GM23338 (cell line): ENCODE results near the gene SENP5. TPM values are rescaled to one million over a fixed set of nuclear protein-coding genes. Genes with fewer than 3 reads are reported as not detected.

Source experiments
- ATAC-seq: fragments of 200-7000 bp; cut with Tn5 transposase; 3 replicates; pipeline ENCODE4 v1.9.1; 2020
- DNase-seq: peaks from one replicate; pipeline ENCODE4 v3.0.0-alpha.2; 2015; ENCODE audit warnings: low spot score
- H2AFZ ChIP-seq: fragments of 200-600 bp; sonication (generic); 2 replicates; pipeline ENCODE4 v1.8.0; 2016; ENCODE audit warnings: antibody characterized with exemption, mild to moderate bottlenecking, moderate library complexity
- H3F3A ChIP-seq: fragments of 200-600 bp; sonication (generic); replicated peaks from 2 replicates; pipeline ENCODE4 v1.8.0; 2017; ENCODE audit warnings: antibody characterized with exemption, mixed run types, low read depth
- H3K27ac ChIP-seq: fragments of 200-600 bp; sonication (generic); 2 replicates; pipeline ENCODE4 v1.6.1; 2016; ENCODE audit warnings: low read depth
- H3K27me3 ChIP-seq: fragments of 200-600 bp; sonication (generic); 2 replicates; pipeline ENCODE4 v1.8.0; 2016; ENCODE audit warnings: mild to moderate bottlenecking, mixed run types, moderate library complexity; ENCODE audit not compliant: insufficient read depth
- H3K36me3 ChIP-seq: fragments of 200-600 bp; sonication (generic); 2 replicates; pipeline ENCODE4 v1.8.0; 2016; ENCODE audit warnings: mild to moderate bottlenecking; ENCODE audit not compliant: insufficient read depth
- H3K4me1 ChIP-seq: fragments of 200-600 bp; sonication (generic); 2 replicates; pipeline ENCODE4 v1.8.0; 2016; ENCODE audit warnings: mild to moderate bottlenecking, moderate library complexity; ENCODE audit not compliant: insufficient read depth
- H3K4me2 ChIP-seq: fragments of 200-600 bp; sonication (generic); 2 replicates; pipeline ENCODE4 v1.7.1; 2017; ENCODE audit warnings: mixed run types
- H3K4me3 ChIP-seq: fragments of 200-600 bp; sonication (generic); 2 replicates; pipeline ENCODE4 v1.6.1; 2016; ENCODE audit warnings: mixed run types
- H3K79me2 ChIP-seq: fragments of 200-600 bp; sonication (generic); replicated peaks from 2 replicates; pipeline ENCODE4 v1.8.0; 2017; ENCODE audit warnings: mild to moderate bottlenecking; ENCODE audit not compliant: insufficient read depth
- H3K9me2 ChIP-seq: fragments of 200-600 bp; sonication (generic); 2 replicates; pipeline ENCODE4 v1.8.0; 2017; ENCODE audit not compliant: insufficient read depth
- H4K20me1 ChIP-seq: fragments of 200-600 bp; sonication (generic); replicated peaks from 2 replicates; pipeline ENCODE4 v1.8.0; 2017; ENCODE audit warnings: mild to moderate bottlenecking; ENCODE audit not compliant: insufficient read depth
- H3K27ac Mint-ChIP-seq: 2 replicates; pipeline ENCODE4 v1.8.0; 2020; ENCODE audit warnings: inconsistent platforms, mild to moderate bottlenecking, moderate library complexity, mixed read lengths
- H3K27me3 Mint-ChIP-seq: 3 replicates; pipeline ENCODE4 v1.8.0; 2022; ENCODE audit warnings: low read depth, mild to moderate bottlenecking, moderate library complexity, mixed read lengths, inconsistent platforms; ENCODE audit not compliant: insufficient read depth, poor library complexity
- H3K36me3 Mint-ChIP-seq: 3 replicates; pipeline ENCODE4 v1.8.0; 2021; ENCODE audit warnings: low read depth, mild to moderate bottlenecking, inconsistent platforms, moderate library complexity, mixed read lengths
- H3K4me1 Mint-ChIP-seq: 3 replicates; pipeline ENCODE4 v1.8.0; 2020; ENCODE audit warnings: mild to moderate bottlenecking, inconsistent platforms, mixed read lengths
- H3K4me3 Mint-ChIP-seq: 3 replicates; pipeline ENCODE4 v1.8.0; 2021; ENCODE audit warnings: moderate library complexity, mild to moderate bottlenecking, inconsistent platforms, mixed read lengths
- H3K9me3 Mint-ChIP-seq: 3 replicates; pipeline ENCODE4 v1.8.0; 2020; ENCODE audit warnings: moderate library complexity, mild to moderate bottlenecking, inconsistent platforms, mixed read lengths
- CREB1 ChIP-seq: fragments of 250-450 bp; sonication (Bioruptor Pico); IDR thresholded peaks from 2 replicates; pipeline ENCODE4 v1.5.0; 2020; ENCODE audit warnings: low read depth, mild to moderate bottlenecking, moderate library complexity
- CTCF ChIP-seq, 2 experiments: fragments of 200-600 bp in 1 of 2; sonication (generic) in 1 of 2; conservative IDR thresholded peaks; 2 replicates each; pipeline versions ENCODE4 v1.5.1 to v1.6.1; 2016 to 2017; ENCODE audit warnings: antibody characterized with exemption in 2 of 2, low read depth in 2 of 2, mild to moderate bottlenecking in 2 of 2, moderate library complexity in 1 of 2
- EZH2 ChIP-seq: fragments of 200-600 bp; sonication (generic); IDR thresholded peaks from one replicate; pipeline ENCODE4 v1.8.0; 2017; ENCODE audit warnings: antibody characterized with exemption, mild to moderate bottlenecking, low read depth; ENCODE audit not compliant: unreplicated experiment
- EZH2phosphoT487 ChIP-seq: fragments of 200-600 bp; sonication (generic); IDR thresholded peaks from one replicate; pipeline ENCODE4 v1.8.1; 2018; ENCODE audit warnings: antibody characterized with exemption; ENCODE audit not compliant: unreplicated experiment
- JUNB ChIP-seq: IDR thresholded peaks from one replicate; pipeline ENCODE4 v1.6.1; 2016; ENCODE audit warnings: antibody characterized with exemption; ENCODE audit not compliant: unreplicated experiment
- NANOG ChIP-seq: IDR thresholded peaks from 2 replicates; pipeline ENCODE4 v1.6.1; 2016; ENCODE audit warnings: antibody characterized with exemption, borderline replicate concordance
- POLR2AphosphoS5 ChIP-seq: IDR thresholded peaks from 2 replicates; pipeline ENCODE4 v1.6.1; 2016; ENCODE audit warnings: antibody characterized with exemption, low read depth
- REST ChIP-seq: IDR thresholded peaks from one replicate; pipeline ENCODE4 v1.6.1; 2018; ENCODE audit warnings: antibody characterized with exemption; ENCODE audit not compliant: unreplicated experiment
- STAT1 ChIP-seq: IDR thresholded peaks from one replicate; pipeline ENCODE4 v1.6.1; 2016; ENCODE audit warnings: antibody characterized with exemption; ENCODE audit not compliant: unreplicated experiment
- ZNF114 ChIP-seq: fragments of 250-450 bp; sonication (Bioruptor Pico); IDR thresholded peaks from 2 replicates; pipeline ENCODE4 v1.5.0; 2020; ENCODE audit warnings: mild to moderate bottlenecking, moderate library complexity
- ZNF331 ChIP-seq: fragments of 250-450 bp; sonication (Bioruptor Pico); IDR thresholded peaks from 2 replicates; pipeline ENCODE4 v1.5.0; 2020; ENCODE audit warnings: low read depth, mild to moderate bottlenecking, moderate library complexity
- polyA plus RNA-seq: library from polyadenylated mRNA; unstranded; fragments of >200 nt; fragmentation: Nextera tagmentation; extraction: Ambion mirVana; gene quantifications from 2 replicates; pipeline ENCODE4 v1.2.1, GENCODE V29; 2016
- total RNA-seq: library from RNA; depleted of rRNA; stranded (reverse); fragments of >200 nt; shearing (Covaris generic); gene quantifications from 2 replicates; pipeline ENCODE4 v1.2.3, GENCODE V29; 2014
- TF ChIP-seq, protein P1 (sequence below): fragments of 250-450 bp; sonication (Bioruptor Pico); IDR thresholded peaks from 2 replicates; pipeline ENCODE4 v1.5.0; 2020; ENCODE audit warnings: mild to moderate bottlenecking, moderate library complexity
- TF ChIP-seq, protein P2 (sequence below): IDR thresholded peaks from 2 replicates; pipeline ENCODE4 v1.6.1; 2016; ENCODE audit warnings: antibody characterized with exemption

The SENP5 gene
- total and polyA plus RNA-seq, 2 experiments from 2014 or later: 12.2 to 34.3 TPM

- H3K36me3 Mint-ChIP-seq: peaks cover 10% of the 10 kb centered on the region; the same call in 1 of the 3 replicates
- H3K27ac ChIP-seq: no peak overlapping the region
- H3K4me3 ChIP-seq: no peak overlapping the region
- H3K27ac Mint-ChIP-seq: no peak overlapping the region
- no peak overlapping the region for H2AFZ ChIP-seq
- TF ChIP-seq CREB1 (CRISPR knock-in tag) (no peak), EZH2 (no peak), NANOG (no peak), JUNB (no peak), ZNF331 (CRISPR knock-in tag) (no peak), EZH2phosphoT487 (no peak), CTCF (conservative IDR thresholded peaks at IDR 0.05; ENCODE audit: low read depth in 2 of 2) (no peak), POLR2AphosphoS5 (no peak), ZNF114 (no peak), REST (no peak), STAT1 (no peak)
- TF ChIP-seq, protein P1, sequence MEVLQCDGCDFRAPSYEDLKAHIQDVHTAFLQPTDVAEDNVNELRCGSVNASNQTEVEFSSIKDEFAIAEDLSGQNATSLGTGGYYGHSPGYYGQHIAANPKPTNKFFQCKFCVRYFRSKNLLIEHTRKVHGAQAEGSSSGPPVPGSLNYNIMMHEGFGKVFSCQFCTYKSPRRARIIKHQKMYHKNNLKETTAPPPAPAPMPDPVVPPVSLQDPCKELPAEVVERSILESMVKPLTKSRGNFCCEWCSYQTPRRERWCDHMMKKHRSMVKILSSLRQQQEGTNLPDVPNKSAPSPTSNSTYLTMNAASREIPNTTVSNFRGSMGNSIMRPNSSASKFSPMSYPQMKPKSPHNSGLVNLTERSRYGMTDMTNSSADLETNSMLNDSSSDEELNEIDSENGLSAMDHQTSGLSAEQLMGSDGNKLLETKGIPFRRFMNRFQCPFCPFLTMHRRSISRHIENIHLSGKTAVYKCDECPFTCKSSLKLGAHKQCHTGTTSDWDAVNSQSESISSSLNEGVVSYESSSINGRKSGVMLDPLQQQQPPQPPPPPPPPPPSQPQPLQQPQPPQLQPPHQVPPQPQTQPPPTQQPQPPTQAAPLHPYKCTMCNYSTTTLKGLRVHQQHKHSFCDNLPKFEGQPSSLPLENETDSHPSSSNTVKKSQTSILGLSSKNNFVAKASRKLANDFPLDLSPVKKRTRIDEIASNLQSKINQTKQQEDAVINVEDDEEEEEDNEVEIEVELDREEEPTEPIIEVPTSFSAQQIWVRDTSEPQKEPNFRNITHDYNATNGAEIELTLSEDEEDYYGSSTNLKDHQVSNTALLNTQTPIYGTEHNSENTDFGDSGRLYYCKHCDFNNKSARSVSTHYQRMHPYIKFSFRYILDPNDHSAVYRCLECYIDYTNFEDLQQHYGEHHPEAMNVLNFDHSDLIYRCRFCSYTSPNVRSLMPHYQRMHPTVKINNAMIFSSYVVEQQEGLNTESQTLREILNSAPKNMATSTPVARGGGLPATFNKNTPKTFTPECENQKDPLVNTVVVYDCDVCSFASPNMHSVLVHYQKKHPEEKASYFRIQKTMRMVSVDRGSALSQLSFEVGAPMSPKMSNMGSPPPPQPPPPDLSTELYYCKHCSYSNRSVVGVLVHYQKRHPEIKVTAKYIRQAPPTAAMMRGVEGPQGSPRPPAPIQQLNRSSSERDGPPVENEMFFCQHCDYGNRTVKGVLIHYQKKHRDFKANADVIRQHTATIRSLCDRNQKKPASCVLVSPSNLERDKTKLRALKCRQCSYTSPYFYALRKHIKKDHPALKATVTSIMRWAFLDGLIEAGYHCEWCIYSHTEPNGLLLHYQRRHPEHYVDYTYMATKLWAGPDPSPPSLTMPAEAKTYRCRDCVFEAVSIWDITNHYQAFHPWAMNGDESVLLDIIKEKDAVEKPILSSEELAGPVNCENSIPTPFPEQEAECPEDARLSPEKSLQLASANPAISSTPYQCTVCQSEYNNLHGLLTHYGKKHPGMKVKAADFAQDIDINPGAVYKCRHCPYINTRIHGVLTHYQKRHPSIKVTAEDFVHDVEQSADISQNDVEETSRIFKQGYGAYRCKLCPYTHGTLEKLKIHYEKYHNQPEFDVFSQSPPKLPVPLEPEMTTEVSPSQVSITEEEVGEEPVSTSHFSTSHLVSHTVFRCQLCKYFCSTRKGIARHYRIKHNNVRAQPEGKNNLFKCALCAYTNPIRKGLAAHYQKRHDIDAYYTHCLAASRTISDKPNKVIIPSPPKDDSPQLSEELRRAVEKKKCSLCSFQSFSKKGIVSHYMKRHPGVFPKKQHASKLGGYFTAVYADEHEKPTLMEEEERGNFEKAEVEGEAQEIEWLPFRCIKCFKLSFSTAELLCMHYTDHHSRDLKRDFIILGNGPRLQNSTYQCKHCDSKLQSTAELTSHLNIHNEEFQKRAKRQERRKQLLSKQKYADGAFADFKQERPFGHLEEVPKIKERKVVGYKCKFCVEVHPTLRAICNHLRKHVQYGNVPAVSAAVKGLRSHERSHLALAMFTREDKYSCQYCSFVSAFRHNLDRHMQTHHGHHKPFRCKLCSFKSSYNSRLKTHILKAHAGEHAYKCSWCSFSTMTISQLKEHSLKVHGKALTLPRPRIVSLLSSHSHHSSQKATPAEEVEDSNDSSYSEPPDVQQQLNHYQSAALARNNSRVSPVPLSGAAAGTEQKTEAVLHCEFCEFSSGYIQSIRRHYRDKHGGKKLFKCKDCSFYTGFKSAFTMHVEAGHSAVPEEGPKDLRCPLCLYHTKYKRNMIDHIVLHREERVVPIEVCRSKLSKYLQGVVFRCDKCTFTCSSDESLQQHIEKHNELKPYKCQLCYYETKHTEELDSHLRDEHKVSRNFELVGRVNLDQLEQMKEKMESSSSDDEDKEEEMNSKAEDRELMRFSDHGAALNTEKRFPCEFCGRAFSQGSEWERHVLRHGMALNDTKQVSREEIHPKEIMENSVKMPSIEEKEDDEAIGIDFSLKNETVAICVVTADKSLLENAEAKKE (CRISPR knock-in tag): no peak
- TF ChIP-seq, protein P2, sequence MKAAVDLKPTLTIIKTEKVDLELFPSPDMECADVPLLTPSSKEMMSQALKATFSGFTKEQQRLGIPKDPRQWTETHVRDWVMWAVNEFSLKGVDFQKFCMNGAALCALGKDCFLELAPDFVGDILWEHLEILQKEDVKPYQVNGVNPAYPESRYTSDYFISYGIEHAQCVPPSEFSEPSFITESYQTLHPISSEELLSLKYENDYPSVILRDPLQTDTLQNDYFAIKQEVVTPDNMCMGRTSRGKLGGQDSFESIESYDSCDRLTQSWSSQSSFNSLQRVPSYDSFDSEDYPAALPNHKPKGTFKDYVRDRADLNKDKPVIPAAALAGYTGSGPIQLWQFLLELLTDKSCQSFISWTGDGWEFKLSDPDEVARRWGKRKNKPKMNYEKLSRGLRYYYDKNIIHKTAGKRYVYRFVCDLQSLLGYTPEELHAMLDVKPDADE: no peak
- H3K4me2 ChIP-seq: no peak overlapping the region
- H3K9me3 Mint-ChIP-seq: no peaks in the 10 kb centered on the region
- peaks cover 89% of the 10 kb centered on the region for H3K79me2 ChIP-seq
- no peak overlapping the region for H3K4me3 Mint-ChIP-seq
- H3K27me3 Mint-ChIP-seq: no peaks in the 10 kb centered on the region
- H3K9me2 ChIP-seq: no peaks in the 10 kb centered on the region
- H3K4me1 ChIP-seq: no peaks in the 10 kb centered on the region
- H3K36me3 ChIP-seq: no peaks in the 10 kb centered on the region; the same call in 1 of the 2 replicates
- H3F3A ChIP-seq: no peaks in the 10 kb centered on the region
- H3K4me1 Mint-ChIP-seq: no peaks in the 10 kb centered on the region
- H4K20me1 ChIP-seq: peaks cover 29% of the 10 kb centered on the region
- DNase-seq (no peak), ATAC-seq (no peak)
- H3K27me3 ChIP-seq: no peaks in the 10 kb centered on the region
Observed at GRCh38 chr3:196883361-196883760, 15.6 kb downstream of the SENP5 start.
